ENCODE data around the gene FIZ1. TPM values are rescaled to one million over a fixed set of nuclear protein-coding genes. Genes with fewer than 3 reads are reported as not detected.

FIZ1 gene
- total RNA-seq (2022; extraction: Qiagen RNA extraction; ENCODE audit: low read depth): 17.5 to 25.7 TPM (median 24.4 TPM) in 5 replicates

DNA sequence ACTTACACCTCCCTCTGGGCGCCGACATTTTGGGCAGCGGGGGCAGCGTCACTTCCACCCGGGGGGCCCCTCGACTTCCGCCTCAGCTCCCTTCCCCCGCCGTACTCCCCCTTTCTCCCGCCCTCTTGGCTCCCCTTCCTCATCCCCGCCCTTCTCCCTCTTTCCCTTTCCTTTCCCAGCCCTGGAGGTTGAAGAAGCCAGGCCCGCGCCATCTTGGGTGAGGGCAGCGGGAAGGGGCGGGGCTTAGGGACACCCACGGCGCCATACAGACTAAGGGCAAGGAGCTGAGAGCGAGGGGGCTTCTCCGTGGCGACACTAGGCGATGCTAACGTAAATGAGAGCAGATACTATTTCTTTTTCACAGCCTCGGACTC, at the start of gene FIZ1:
FIZ1 (minus strand) TSS at position 50 of the 374 bp plus-strand sequence. CDS start 1,652 bp downstream, outside the sequence.

GRCh38 chr19:55647732-55648584, 48.6 kb upstream of the FIZ1 start, which contains the start of gene CCDC106:
Gene CCDC106, plus strand, starts transcription at chr19:55648212. Its CDS starts 835 bp downstream, at chr19:55649047.

DNA sequence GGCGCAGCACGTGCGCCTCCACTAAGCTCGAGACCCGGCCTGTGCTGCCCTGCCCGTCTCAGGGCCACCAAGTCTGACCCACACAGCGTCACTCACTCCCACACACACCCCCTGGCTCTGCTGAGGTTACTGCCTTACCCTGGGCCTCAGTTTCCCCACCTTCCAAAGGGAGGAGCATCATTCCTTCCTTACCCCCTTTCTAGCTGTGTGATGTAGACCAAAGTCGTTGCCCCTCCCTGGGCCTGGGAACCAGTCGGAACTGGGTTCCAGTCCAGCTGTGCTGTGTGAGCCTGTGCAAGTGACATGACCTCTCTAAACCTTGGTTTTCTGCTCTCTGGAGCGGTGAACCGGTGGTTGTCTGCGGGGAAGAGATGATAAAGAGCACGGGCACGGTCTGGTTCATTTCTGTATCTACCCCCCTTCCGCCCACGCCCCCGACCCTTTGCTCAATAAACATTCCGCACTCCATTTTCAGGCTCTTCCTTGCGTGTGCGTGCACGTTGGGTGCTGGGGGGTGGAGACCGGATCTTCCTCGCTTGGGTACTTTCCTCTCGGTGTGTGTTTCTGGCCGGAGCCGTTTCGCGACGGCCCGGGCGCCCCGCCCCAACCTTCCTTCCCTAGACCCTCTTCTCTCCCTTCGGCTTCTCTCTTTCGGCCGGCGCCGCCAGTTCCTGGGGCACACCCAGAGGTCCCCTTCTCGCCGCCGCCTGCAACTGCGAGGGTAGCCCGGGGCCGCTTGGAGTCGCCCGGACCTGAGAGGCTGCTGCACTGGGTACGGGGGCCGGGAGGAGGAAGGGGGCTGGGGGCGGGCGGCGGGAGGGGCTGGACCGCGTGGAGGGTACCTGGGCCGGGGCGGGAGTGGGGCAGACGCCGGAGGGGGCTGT, 43.9 kb upstream of the FIZ1 start, which contains the start of gene ZNF581:
ZNF581 (plus strand) TSS at position 647 of the 884 bp plus-strand sequence. CDS start 923 bp downstream, outside the sequence.

GRCh38 chr19:55640577-55641425, 41.5 kb upstream of the FIZ1 start, which contains the start of gene ZNF580:
Gene ZNF580, plus strand, starts transcription at chr19:55641002. Its CDS starts 1,507 bp downstream, at chr19:55642509.

GRCh38 chr19:55624109-55625003, 25.0 kb upstream of the FIZ1 start, which contains the start of gene ZNF784:
Gene ZNF784, minus strand, starts transcription at chr19:55624566. Its CDS starts 5 bp downstream, at chr19:55624561.

DNA sequence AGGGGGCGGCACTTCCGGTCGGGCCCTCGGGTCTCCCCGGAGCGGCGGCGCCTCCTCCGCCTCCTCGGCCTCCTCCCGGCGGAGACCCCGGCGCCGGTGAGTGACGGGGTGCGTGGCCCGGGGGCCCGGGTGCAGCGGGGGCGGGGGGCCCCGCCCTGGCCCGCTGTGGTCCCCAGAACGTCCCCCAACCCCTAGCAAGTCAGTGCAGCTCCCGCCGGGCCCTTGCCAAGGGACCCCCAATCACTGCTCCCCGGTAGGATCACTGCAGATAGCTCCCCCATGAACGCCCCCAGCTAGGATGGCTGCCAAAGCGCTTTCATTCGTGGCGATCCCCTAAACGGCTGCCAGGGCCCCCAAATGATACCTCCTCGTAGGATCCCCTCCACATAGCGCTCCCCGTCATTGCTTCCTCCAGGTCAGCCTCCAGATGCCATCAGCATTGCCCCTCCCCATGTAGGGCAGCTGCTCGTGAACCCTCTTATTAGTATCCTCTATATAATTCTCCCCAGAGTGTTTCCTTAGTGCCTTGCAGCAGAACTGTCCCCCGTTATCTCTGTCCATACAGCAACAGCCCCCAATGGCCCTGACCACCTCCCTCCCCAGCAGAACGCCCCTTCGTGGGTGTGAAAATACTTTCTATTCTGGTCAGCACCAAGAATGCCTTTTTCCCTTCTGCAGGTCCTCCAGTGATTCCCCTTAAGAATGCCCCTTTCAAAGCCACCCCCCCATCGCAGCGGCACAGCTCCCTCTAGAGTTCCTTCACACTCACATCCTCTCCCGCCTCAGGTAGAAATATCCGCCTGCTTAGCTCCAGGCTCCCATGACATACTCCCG, 6.5 kb upstream of the FIZ1 start, which contains the start of gene ZNF865:
ZNF865 (plus strand) TSS at position 11 of the 834 bp plus-strand sequence. CDS start 7,972 bp downstream, outside the sequence.

DNA sequence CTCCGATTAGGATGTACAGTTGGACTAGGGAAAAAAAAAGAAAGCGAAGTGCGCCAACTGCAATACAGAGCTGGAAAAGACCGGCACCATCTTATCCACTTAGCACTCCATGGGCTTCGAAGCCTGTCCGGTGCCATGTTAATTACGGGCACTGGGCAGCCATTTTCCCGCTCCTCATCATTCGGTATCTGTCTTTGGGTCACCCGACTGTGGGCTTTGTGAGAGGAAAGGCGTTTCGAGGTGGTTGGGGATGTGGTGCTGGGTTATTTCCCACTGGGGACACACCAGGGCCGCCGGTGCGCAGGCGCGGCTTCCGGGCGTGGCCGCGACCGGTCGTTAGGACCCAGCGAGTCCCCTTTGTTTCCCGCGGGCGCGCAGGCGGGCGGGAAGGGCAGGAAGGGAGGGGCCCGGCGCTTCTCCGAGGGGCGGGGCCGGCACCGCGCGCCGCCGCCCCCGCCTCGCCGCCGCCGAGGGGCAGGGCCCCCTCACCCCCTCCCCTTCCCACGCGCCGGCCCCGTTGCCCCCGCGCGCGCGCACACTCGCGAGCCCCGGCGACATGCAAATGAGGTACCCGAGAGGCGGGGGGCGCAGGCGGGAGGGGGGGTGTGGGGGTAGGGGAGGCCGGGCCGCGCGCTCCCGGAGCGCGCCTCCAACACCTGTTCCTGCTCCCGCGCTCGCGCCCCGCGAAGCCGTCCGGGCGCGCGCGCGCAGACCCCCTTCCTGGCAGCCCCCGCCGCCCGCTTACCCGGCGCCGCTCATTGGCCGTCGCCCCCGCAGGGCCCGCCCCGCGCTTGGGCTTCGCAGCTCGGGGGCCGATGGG, 735 bp upstream of the FIZ1 start, which contains the start of gene ZNF524:
ZNF524 (plus strand) TSS at position 447 of the 820 bp plus-strand sequence. CDS start 1,825 bp downstream, outside the sequence.

DNA sequence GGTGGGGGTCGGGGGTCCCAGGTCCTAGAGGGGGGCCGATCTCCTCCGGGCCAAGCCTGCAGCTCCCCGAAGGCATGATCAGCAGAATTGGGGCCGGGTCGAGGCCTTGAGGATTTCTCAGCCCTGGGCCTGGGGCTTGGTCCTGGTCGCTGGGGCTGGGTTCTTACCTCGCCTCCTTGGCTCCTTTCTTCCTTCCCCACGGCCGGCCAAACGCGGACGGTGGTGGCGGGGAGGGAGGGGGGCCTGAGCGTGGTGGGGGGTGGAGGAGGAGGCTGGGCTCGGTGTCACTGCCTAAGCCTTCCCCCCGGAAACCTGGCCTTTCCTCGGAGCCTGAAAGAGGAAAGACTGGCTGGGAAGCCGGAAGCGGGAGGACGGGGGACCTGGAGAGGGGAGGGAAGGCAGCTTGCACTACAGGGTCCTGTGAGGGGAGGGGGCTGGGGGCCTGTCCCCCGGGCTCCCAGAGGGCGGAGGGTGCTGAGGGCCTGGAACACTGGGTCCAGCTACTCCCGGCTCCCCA, 18.6 kb downstream of the FIZ1 start, which contains the start of gene ZNF579:
ZNF579 (minus strand) TSS at position 221 of the 517 bp plus-strand sequence. CDS start 1,209 bp downstream, outside the sequence.

DNA sequence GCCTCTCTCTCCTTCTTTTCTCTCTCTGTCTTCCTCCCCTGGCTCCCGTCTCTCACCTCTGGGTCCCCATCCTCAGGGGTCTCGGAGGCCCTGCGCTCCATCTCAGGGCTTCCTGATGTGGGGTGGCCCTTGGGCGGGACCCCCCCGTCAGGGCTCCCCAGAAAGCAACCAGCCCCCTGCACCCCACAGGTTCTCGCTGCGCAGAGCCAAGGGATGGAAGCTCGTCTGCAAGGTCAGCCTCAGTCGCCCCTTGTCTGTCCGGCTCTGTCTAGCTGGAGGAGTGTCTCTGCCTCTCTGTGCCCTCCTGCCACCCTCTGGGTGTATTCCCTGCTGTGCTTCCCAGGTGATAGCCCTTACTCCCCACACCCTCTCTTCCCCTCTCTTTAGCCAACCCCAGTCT, 53.9 kb downstream of the FIZ1 start, which contains the start of gene SBK3:
SBK3 (minus strand) TSS at position 101 of the 400 bp plus-strand sequence; CDS start at position 101, 0 bp downstream.

Other genes starting within 250 kb of the FIZ1 start
- gene COX6B2, start 244.8 kb downstream of the FIZ1 start, total RNA-seq (2022; extraction: Qiagen RNA extraction; ENCODE audit: low read depth): 1.2 to 7.0 TPM (median 1.4 TPM) in 5 replicates
- 0.11 to 0.42 TPM (median 0.18 TPM) in 4 of 5 replicates, not detected in the other for gene GARIN5B, start 236.3 kb downstream of the FIZ1 start, total RNA-seq (2022; extraction: Qiagen RNA extraction; ENCODE audit: low read depth)
- 20.8 to 42.0 TPM (median 26.5 TPM) in 5 replicates for gene IL11, start 229.1 kb downstream of the FIZ1 start, total RNA-seq (2022; extraction: Qiagen RNA extraction; ENCODE audit: low read depth)
- gene TMEM190, start 222.7 kb downstream of the FIZ1 start, total RNA-seq (2022; extraction: Qiagen RNA extraction; ENCODE audit: low read depth): 1.2 to 2.3 TPM (median 1.3 TPM) in 5 replicates
- 2.3 to 14.6 TPM (median 11.3 TPM) in 5 replicates for gene TMEM238, start 215.2 kb downstream of the FIZ1 start, total RNA-seq (2022; extraction: Qiagen RNA extraction; ENCODE audit: low read depth)
- gene RPL28, start 213.6 kb downstream of the FIZ1 start, total RNA-seq (2022; extraction: Qiagen RNA extraction; ENCODE audit: low read depth): 2,333 to 3,419 TPM (median 2,681 TPM) in 5 replicates
- 317 to 626 TPM (median 479 TPM) in 5 replicates for gene UBE2S, start 191.7 kb downstream of the FIZ1 start, total RNA-seq (2022; extraction: Qiagen RNA extraction; ENCODE audit: low read depth)
- gene SHISA7, start 156.2 kb downstream of the FIZ1 start, total RNA-seq (2022; extraction: Qiagen RNA extraction; ENCODE audit: low read depth): not detected in 5 replicates
- gene ISOC2, start 137.9 kb downstream of the FIZ1 start, total RNA-seq (2022; extraction: Qiagen RNA extraction; ENCODE audit: low read depth): 36.3 to 64.0 TPM (median 58.6 TPM) in 5 replicates
- not detected in 5 replicates for gene C19orf85, start 134.8 kb downstream of the FIZ1 start, total RNA-seq (2022; extraction: Qiagen RNA extraction; ENCODE audit: low read depth)
- gene ZNF628, start 122.9 kb downstream of the FIZ1 start, total RNA-seq (2022; extraction: Qiagen RNA extraction; ENCODE audit: low read depth): 2.7 to 8.8 TPM (median 6.9 TPM) in 5 replicates
- 32.8 to 59.9 TPM (median 49.9 TPM) in 5 replicates for gene NAT14, start 114.3 kb downstream of the FIZ1 start, total RNA-seq (2022; extraction: Qiagen RNA extraction; ENCODE audit: low read depth)
- gene SSC5D, start 111.1 kb downstream of the FIZ1 start, total RNA-seq (2022; extraction: Qiagen RNA extraction; ENCODE audit: low read depth): 0.69 to 1.2 TPM (median 0.82 TPM) in 5 replicates
- 0.61 to 2.5 TPM (median 2.0 TPM) in 5 replicates for gene SBK2, start 62.4 kb downstream of the FIZ1 start, total RNA-seq (2022; extraction: Qiagen RNA extraction; ENCODE audit: low read depth)
- gene SBK3, start 54.0 kb downstream of the FIZ1 start, total RNA-seq (2022; extraction: Qiagen RNA extraction; ENCODE audit: low read depth): 0.44 to 1.5 TPM (median 1.5 TPM) in 5 replicates
- gene ZNF579, start 18.7 kb downstream of the FIZ1 start, total RNA-seq (2022; extraction: Qiagen RNA extraction; ENCODE audit: low read depth): 14.9 to 40.1 TPM (median 32.3 TPM) in 5 replicates
- 5.5 to 21.0 TPM (median 18.9 TPM) in 5 replicates for gene ZNF524, start 771 bp upstream of the FIZ1 start, total RNA-seq (2022; extraction: Qiagen RNA extraction; ENCODE audit: low read depth)
- gene ZNF865, start 6.1 kb upstream of the FIZ1 start, total RNA-seq (2022; extraction: Qiagen RNA extraction; ENCODE audit: low read depth): 5.4 to 14.2 TPM (median 13.0 TPM) in 5 replicates
- 4.2 to 6.8 TPM (median 6.3 TPM) in 5 replicates for gene ZNF784, start 25.0 kb upstream of the FIZ1 start, total RNA-seq (2022; extraction: Qiagen RNA extraction; ENCODE audit: low read depth)
- gene ZNF580, start 41.5 kb upstream of the FIZ1 start, total RNA-seq (2022; extraction: Qiagen RNA extraction; ENCODE audit: low read depth): 28.5 to 56.8 TPM (median 53.1 TPM) in 5 replicates
- 30.4 to 50.5 TPM (median 46.8 TPM) in 5 replicates for gene ZNF581, start 44.1 kb upstream of the FIZ1 start, total RNA-seq (2022; extraction: Qiagen RNA extraction; ENCODE audit: low read depth)
- gene CCDC106, start 48.7 kb upstream of the FIZ1 start, total RNA-seq (2022; extraction: Qiagen RNA extraction; ENCODE audit: low read depth): 12.8 to 19.3 TPM (median 18.8 TPM) in 5 replicates
- gene U2AF2, start 55.5 kb upstream of the FIZ1 start, total RNA-seq (2022; extraction: Qiagen RNA extraction; ENCODE audit: low read depth): 185 to 322 TPM (median 309 TPM) in 5 replicates
- 96.1 to 229 TPM (median 208 TPM) in 5 replicates for gene EPN1, start 75.7 kb upstream of the FIZ1 start, total RNA-seq (2022; extraction: Qiagen RNA extraction; ENCODE audit: low read depth)
- gene NLRP9, start 138.9 kb upstream of the FIZ1 start, total RNA-seq (2022; extraction: Qiagen RNA extraction; ENCODE audit: low read depth): not detected in 5 replicates
- 0.28 to 1.1 TPM (median 0.51 TPM) in 4 of 5 replicates, not detected in the other for gene RFPL4A, start 159.6 kb upstream of the FIZ1 start, total RNA-seq (2022; extraction: Qiagen RNA extraction; ENCODE audit: low read depth)
- not detected in 5 replicates for gene RFPL4AL1, start 169.6 kb upstream of the FIZ1 start, total RNA-seq (2022; extraction: Qiagen RNA extraction; ENCODE audit: low read depth)
- 0.05 to 0.06 TPM in 2 of 5 replicates, not detected in the others for gene NLRP11, start 232.5 kb upstream of the FIZ1 start, total RNA-seq (2022; extraction: Qiagen RNA extraction; ENCODE audit: low read depth)
- not detected in 5 replicates for gene NLRP4, start 237.0 kb upstream of the FIZ1 start, total RNA-seq (2022; extraction: Qiagen RNA extraction; ENCODE audit: low read depth)